Smooth muscle cell (in vitro differentiated cells): ENCODE measurements around the gene GALNT3. TPM values are rescaled to one million over a fixed set of nuclear protein-coding genes. Genes with fewer than 3 reads are reported as not detected.

Experiments used
- DNase-seq: peaks from one replicate; lab custom pipeline; 2025; ENCODE audit not compliant: unreplicated experiment; lab: John Stamatoyannopoulos, UW
- H2AFZ ChIP-seq: fragments of 200-600 bp; sonication (generic); 2 replicates; pipeline ENCODE4 v1.6.0; 2016; ENCODE audit warnings: antibody characterized with exemption, low read depth, mild to moderate bottlenecking
- H3F3A ChIP-seq: fragments of 200-600 bp; sonication (generic); 2 replicates; pipeline ENCODE4 v1.6.0; 2017; ENCODE audit warnings: antibody characterized with exemption, low read depth
- H3K27ac ChIP-seq: fragments of 200-600 bp; sonication (generic); 2 replicates; pipeline ENCODE4 v1.5.1; 2016; ENCODE audit warnings: low read depth, mild to moderate bottlenecking
- H3K27me3 ChIP-seq: fragments of 200-600 bp; sonication (generic); 2 replicates; pipeline ENCODE4 v1.6.1; 2016; ENCODE audit warnings: low read depth, mild to moderate bottlenecking
- H3K36me3 ChIP-seq: fragments of 200-600 bp; sonication (generic); 2 replicates; pipeline ENCODE4 v1.5.1; 2016; ENCODE audit warnings: low read depth
- H3K4me1 ChIP-seq: fragments of 200-600 bp; sonication (generic); 2 replicates; pipeline ENCODE4 v1.5.1; 2016; ENCODE audit warnings: low read depth
- H3K4me2 ChIP-seq: fragments of 200-600 bp; sonication (generic); 2 replicates; pipeline ENCODE4 v1.6.0; 2016; ENCODE audit warnings: mild to moderate bottlenecking
- H3K4me3 ChIP-seq: fragments of 200-600 bp; sonication (generic); 2 replicates; pipeline ENCODE4 v1.5.1; 2016; ENCODE audit warnings: mild to moderate bottlenecking
- H3K79me2 ChIP-seq: fragments of 200-600 bp; sonication (generic); 2 replicates; pipeline ENCODE4 v1.6.0; 2016; ENCODE audit warnings: low read depth, mild to moderate bottlenecking
- H3K9ac ChIP-seq: fragments of 200-600 bp; sonication (generic); 2 replicates; pipeline ENCODE4 v1.6.0; 2016; ENCODE audit warnings: low read depth
- H3K9me3 ChIP-seq: fragments of 200-600 bp; sonication (generic); replicated peaks from 2 replicates; pipeline ENCODE4 v1.5.1; 2016; ENCODE audit warnings: low read depth
- H4K20me1 ChIP-seq: fragments of 200-600 bp; sonication (generic); 2 replicates; pipeline ENCODE4 v1.6.0; 2016; ENCODE audit warnings: low read depth
- CTCF ChIP-seq: fragments of 200-600 bp; sonication (generic); IDR thresholded peaks from 2 replicates; pipeline ENCODE4 v1.5.1; 2017; ENCODE audit warnings: borderline replicate concordance, mild to moderate bottlenecking, antibody characterized with exemption; ENCODE audit not compliant: insufficient read depth, poor library complexity, severe bottlenecking
- WGBS: methylation state at CpG from one replicate; pipeline ENCODE4 v1.1.7; 2016; ENCODE audit warnings: low lambda C conversion rate; 5-methylcytosine and 5-hydroxymethylcytosine counted together
- polyA plus RNA-seq: library from polyadenylated mRNA; unstranded; fragments of >200 nt; fragmentation: Nextera tagmentation; extraction: Ambion mirVana; gene quantifications from 2 replicates; pipeline ENCODE4 v1.2.1, GENCODE V29; 2016
- total RNA-seq: library from RNA; depleted of rRNA; stranded (reverse); fragments of >200 nt; gene quantifications from 2 replicates; pipeline ENCODE4 v1.2.3, GENCODE V29; 2014

The GALNT3 gene
- total RNA-seq = 26.7 and 32.4 TPM in 2 replicates
- 4.6 and 16.5 TPM in 2 replicates for polyA plus RNA-seq

GRCh38 chr2:165793779-165794535 is at the start of gene GALNT3:
Gene GALNT3 (minus strand): TSS chr2:165794247. CDS start chr2:165770700, 23,547 bp downstream.
- peaks cover 6% of the 10 kb centered on the region for H4K20me1 ChIP-seq
- H3K4me2 ChIP-seq = peak within 1 kb of the TSS; percentile 88
- peak within 1 kb of the TSS; percentile 56 for H2AFZ ChIP-seq
- peak within 1 kb of the TSS; percentile 71 for H3K27ac ChIP-seq
- WGBS = 1% methylated on average over 20 of the region's 70 CpGs
- no peak for TF ChIP-seq CTCF
- peaks cover 6% of the 10 kb centered on the region for H3K79me2 ChIP-seq
- no peaks in the 10 kb centered on the region for H3K9me3 ChIP-seq
- no peaks in the 10 kb centered on the region for H3K4me1 ChIP-seq
- no peaks in the 10 kb centered on the region for H3F3A ChIP-seq
- H3K4me3 ChIP-seq = peak within 1 kb of the TSS; percentile 52
- H3K27me3 ChIP-seq = peaks cover 55% of the 10 kb centered on the region
- no peaks in the 10 kb centered on the region for H3K36me3 ChIP-seq
- H3K9ac ChIP-seq = peak within 1 kb of the TSS; percentile 12
- DNase-seq = no peak

- H3K79me2 ChIP-seq = no peaks in the 10 kb centered on the region
- H3K27ac ChIP-seq = no peak overlapping the region
- WGBS = 100% methylated on average over 1 of the region's 1 CpG
- no peak for DNase-seq
- no peak for TF ChIP-seq CTCF
- no peaks in the 10 kb centered on the region for H3K4me1 ChIP-seq
- no peaks in the 10 kb centered on the region for H3F3A ChIP-seq
- H3K9ac ChIP-seq = no peak overlapping the region
- H3K27me3 ChIP-seq = no peaks in the 10 kb centered on the region
- no peaks in the 10 kb centered on the region for H4K20me1 ChIP-seq
- H3K4me3 ChIP-seq = no peak overlapping the region
- H3K9me3 ChIP-seq = no peaks in the 10 kb centered on the region
- no peak overlapping the region for H3K4me2 ChIP-seq
- H3K36me3 ChIP-seq = no peaks in the 10 kb centered on the region
- no peak overlapping the region for H2AFZ ChIP-seq
Measured at GRCh38 chr2:165843351-165843750, 49.3 kb upstream of the GALNT3 start.

- no peaks in the 10 kb centered on the region for H3K9me3 ChIP-seq
- no peak overlapping the region for H3K4me2 ChIP-seq
- no peak overlapping the region for H3K4me3 ChIP-seq
- H3K79me2 ChIP-seq = no peaks in the 10 kb centered on the region
- H3K36me3 ChIP-seq = no peaks in the 10 kb centered on the region
- H3K9ac ChIP-seq = no peak overlapping the region
- H3K27me3 ChIP-seq = no peaks in the 10 kb centered on the region
- H2AFZ ChIP-seq = no peak overlapping the region
- DNase-seq = no peak
- TF ChIP-seq CTCF = no peak
- peaks cover 4% of the 10 kb centered on the region for H3K4me1 ChIP-seq
- H3K27ac ChIP-seq = no peak overlapping the region
- H3F3A ChIP-seq = no peaks in the 10 kb centered on the region
- no peaks in the 10 kb centered on the region for H4K20me1 ChIP-seq
Measured at GRCh38 chr2:165840333-165840958, 46.4 kb upstream of the GALNT3 start.
